GM12878 (cell line): Measurements from ENCODE around the gene RPS16. TPM values are rescaled to one million over a fixed set of nuclear protein-coding genes. Genes with fewer than 3 reads are reported as not detected.

Experiments
- EP300 ChIP-seq, 2 experiments: fragments of 150-350 bp in 1 of 2; IDR thresholded peaks; 2 replicates each; pipeline ENCODE4 v1.6.1; 2011 to 2012; ENCODE audit warnings: low read depth in 2 of 2, low read length in 2 of 2, borderline replicate concordance in 1 of 2, improper control_type of control experiment in 1 of 2, inconsistent platforms in 1 of 2; ENCODE audit not compliant: control insufficient read depth in 1 of 2
- ETV6 ChIP-seq, 2 experiments: fragments of 450-650 bp in 1 of 2; IDR thresholded peaks in 1 of 2; conservative IDR thresholded peaks in 1 of 2; 2 replicates each; pipeline ENCODE4 v1.6.1; 2014; ENCODE audit warnings: antibody characterized with exemption in 1 of 2, borderline replicate concordance in 1 of 2, low read depth in 1 of 2, mild to moderate bottlenecking in 1 of 2, moderate library complexity in 1 of 2
- EZH2 ChIP-seq: IDR thresholded peaks from 2 replicates; pipeline ENCODE4 v1.6.1; 2012; ENCODE audit warnings: low read depth, mild to moderate bottlenecking, control low read depth, inconsistent platforms, low read length, borderline replicate concordance; ENCODE audit not compliant: control insufficient read depth
- FOXK2 ChIP-seq: fragments of 450-650 bp; IDR thresholded peaks from 2 replicates; pipeline ENCODE4 v1.6.1; 2017; ENCODE audit warnings: mild to moderate bottlenecking, moderate library complexity
- GABPA ChIP-seq: IDR thresholded peaks from 2 replicates; pipeline ENCODE4 v1.6.1; 2014; ENCODE audit warnings: antibody characterized with exemption, low read depth, mild to moderate bottlenecking, inconsistent platforms
- HCFC1 ChIP-seq: fragments of 150-350 bp; IDR thresholded peaks from 2 replicates; pipeline ENCODE4 v1.6.1; 2014; ENCODE audit warnings: low read length
- MEF2B ChIP-seq: fragments of 450-650 bp; IDR thresholded peaks from 2 replicates; pipeline ENCODE4 v1.6.1; 2018; ENCODE audit warnings: mild to moderate bottlenecking, moderate library complexity; ENCODE audit not compliant: partially characterized antibody, poor library complexity, severe bottlenecking
- NBN ChIP-seq: fragments of 450-650 bp; IDR thresholded peaks from 2 replicates; pipeline ENCODE4 v1.6.1; 2016
- STAT3 ChIP-seq: IDR thresholded peaks from 2 replicates; pipeline ENCODE4 v1.6.1; 2011; ENCODE audit warnings: low read depth, low read length, improper control_type of control experiment
- TAF1 ChIP-seq: IDR thresholded peaks from 2 replicates; pipeline ENCODE4 v1.6.1; 2011; ENCODE audit warnings: mild to moderate bottlenecking, low read depth, low read length, borderline replicate concordance
- polyA plus RNA-seq, 11 experiments: library from polyadenylated mRNA; depleted of rRNA in 4 of 11; unstranded in 6 of 11; stranded (reverse) in 5 of 11; fragments of >200 nt; fragmentation: Nextera tagmentation in 4 of 11; fragmentation: Illumina TruSeq in 1 of 11; extraction: Ambion mirVana in 4 of 11; extraction: Trizol in 1 of 11; gene quantifications; 1 replicate in 1 of 11; 2 replicates in 10 of 11; pipeline versions ENCODE4 v1.2.1 to v1.2.3, GENCODE V29; 2011 to 2016; ENCODE audit warnings: inconsistent platforms in 2 of 11, missing spikeins in 2 of 11, low read depth in 1 of 11
- total RNA-seq, 4 experiments: library from RNA; depleted of rRNA in 3 of 4; stranded (reverse); fragments of >200 nt in 3 of 4; fragmentation: Illumina TruSeq in 1 of 4; extraction: Trizol in 1 of 4; gene quantifications; 2 replicates each; pipeline versions ENCODE4 v1.2.1 to v1.2.3, GENCODE V29; 2013 to 2021
- TF ChIP-seq, protein P1 (sequence below): IDR thresholded peaks from 2 replicates; pipeline ENCODE4 v1.6.1; 2012; ENCODE audit warnings: low read depth, low read length, improper control_type of control experiment
- TF ChIP-seq, protein P2 (sequence below): fragments of 450-650 bp; IDR thresholded peaks from 2 replicates; pipeline ENCODE4 v1.6.1; 2018; ENCODE audit warnings: borderline replicate concordance, mild to moderate bottlenecking; ENCODE audit not compliant: partially characterized antibody
- TF ChIP-seq, protein P3 (sequence below): IDR thresholded peaks from 2 replicates; pipeline ENCODE4 v1.6.1; 2012; ENCODE audit warnings: low read length, inconsistent platforms
- TF ChIP-seq, protein P4 (sequence below): fragments of 450-650 bp; IDR thresholded peaks from 2 replicates; pipeline ENCODE4 v1.6.1; 2016; ENCODE audit warnings: mild to moderate bottlenecking, moderate library complexity, borderline replicate concordance
- TF ChIP-seq, protein P5 (sequence below): fragments of 450-650 bp; IDR thresholded peaks from 2 replicates; pipeline ENCODE4 v1.6.1; 2018; ENCODE audit warnings: mild to moderate bottlenecking, low read depth, moderate library complexity; ENCODE audit not compliant: partially characterized antibody

RPS16 gene
- total and polyA plus RNA-seq, 10 of the 15 experiments (the other 5 are each of a cell fraction or from before 2014, with no cell fraction given): 148 to 4,810 (median 2,343) TPM

DNA sequence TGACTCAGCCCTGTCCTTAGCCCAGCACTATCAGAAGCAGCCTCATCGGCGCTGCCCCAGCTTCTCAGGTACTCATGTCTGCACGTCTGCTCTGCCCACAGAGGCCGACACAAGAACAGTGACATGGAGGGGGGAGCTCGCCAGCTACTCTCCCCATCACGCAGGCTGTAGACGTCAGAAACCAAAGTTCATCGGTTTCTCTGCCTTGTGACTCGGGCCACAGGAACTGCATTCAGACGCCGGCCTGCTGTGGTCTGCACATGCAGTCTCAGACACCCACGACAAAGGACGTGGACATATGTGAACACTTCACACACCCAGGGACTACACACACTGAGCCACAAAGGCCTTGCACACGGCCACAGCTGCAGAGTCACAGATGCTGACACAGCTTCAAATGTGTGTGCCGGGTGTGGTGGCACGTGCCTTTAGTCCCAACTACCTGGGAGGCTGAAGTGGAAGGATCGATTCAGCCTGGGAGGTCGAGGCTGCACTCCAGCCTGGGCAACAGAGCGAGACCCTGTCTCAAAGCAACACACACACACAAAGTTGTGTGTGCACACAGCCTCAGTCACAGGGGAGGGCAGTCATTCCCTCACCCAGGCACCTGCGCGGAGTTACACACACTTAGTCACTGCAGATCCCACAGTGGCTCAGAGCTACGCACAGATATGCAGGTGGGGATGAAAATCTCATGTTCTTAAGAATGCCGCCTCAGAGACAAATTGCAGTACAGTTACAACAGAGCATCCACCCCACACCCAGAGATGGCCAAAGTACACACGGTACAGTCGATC is 34.0 kb downstream of the RPS16 start (continued):
- TF ChIP-seq, protein P1, sequence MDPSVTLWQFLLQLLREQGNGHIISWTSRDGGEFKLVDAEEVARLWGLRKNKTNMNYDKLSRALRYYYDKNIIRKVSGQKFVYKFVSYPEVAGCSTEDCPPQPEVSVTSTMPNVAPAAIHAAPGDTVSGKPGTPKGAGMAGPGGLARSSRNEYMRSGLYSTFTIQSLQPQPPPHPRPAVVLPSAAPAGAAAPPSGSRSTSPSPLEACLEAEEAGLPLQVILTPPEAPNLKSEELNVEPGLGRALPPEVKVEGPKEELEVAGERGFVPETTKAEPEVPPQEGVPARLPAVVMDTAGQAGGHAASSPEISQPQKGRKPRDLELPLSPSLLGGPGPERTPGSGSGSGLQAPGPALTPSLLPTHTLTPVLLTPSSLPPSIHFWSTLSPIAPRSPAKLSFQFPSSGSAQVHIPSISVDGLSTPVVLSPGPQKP: peak; percentile 59; the same call in 1 of the 2 replicates
- TF ChIP-seq HCFC1: no peak
- TF ChIP-seq, protein P2, sequence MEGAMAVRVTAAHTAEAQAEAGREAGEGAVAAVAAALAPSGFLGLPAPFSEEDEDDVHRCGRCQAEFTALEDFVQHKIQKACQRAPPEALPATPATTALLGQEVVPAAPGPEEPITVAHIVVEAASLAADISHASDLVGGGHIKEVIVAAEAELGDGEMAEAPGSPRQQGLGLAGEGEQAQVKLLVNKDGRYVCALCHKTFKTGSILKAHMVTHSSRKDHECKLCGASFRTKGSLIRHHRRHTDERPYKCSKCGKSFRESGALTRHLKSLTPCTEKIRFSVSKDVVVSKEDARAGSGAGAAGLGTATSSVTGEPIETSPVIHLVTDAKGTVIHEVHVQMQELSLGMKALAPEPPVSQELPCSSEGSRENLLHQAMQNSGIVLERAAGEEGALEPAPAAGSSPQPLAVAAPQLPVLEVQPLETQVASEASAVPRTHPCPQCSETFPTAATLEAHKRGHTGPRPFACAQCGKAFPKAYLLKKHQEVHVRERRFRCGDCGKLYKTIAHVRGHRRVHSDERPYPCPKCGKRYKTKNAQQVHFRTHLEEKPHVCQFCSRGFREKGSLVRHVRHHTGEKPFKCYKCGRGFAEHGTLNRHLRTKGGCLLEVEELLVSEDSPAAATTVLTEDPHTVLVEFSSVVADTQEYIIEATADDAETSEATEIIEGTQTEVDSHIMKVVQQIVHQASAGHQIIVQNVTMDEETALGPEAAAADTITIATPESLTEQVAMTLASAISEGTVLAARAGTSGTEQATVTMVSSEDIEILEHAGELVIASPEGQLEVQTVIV: no peak
- TF ChIP-seq ETV6 (conservative IDR thresholded peaks at IDR 0.05 in 1 of 2, IDR thresholded peaks at IDR 0.05 in 1 of 2; ENCODE audit: borderline replicate concordance in 1 of 2, low read depth in 1 of 2): no peak; a peak in 1 of 4 replicates
- TF ChIP-seq, protein P3, sequence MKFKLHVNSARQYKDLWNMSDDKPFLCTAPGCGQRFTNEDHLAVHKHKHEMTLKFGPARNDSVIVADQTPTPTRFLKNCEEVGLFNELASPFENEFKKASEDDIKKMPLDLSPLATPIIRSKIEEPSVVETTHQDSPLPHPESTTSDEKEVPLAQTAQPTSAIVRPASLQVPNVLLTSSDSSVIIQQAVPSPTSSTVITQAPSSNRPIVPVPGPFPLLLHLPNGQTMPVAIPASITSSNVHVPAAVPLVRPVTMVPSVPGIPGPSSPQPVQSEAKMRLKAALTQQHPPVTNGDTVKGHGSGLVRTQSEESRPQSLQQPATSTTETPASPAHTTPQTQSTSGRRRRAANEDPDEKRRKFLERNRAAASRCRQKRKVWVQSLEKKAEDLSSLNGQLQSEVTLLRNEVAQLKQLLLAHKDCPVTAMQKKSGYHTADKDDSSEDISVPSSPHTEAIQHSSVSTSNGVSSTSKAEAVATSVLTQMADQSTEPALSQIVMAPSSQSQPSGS: no peak
- peak; percentile 93 for TF ChIP-seq NBN
- TF ChIP-seq TAF1: peak; percentile 59; the same call in 1 of the 2 replicates
- TF ChIP-seq STAT3: no peak
- TF ChIP-seq, protein P4, sequence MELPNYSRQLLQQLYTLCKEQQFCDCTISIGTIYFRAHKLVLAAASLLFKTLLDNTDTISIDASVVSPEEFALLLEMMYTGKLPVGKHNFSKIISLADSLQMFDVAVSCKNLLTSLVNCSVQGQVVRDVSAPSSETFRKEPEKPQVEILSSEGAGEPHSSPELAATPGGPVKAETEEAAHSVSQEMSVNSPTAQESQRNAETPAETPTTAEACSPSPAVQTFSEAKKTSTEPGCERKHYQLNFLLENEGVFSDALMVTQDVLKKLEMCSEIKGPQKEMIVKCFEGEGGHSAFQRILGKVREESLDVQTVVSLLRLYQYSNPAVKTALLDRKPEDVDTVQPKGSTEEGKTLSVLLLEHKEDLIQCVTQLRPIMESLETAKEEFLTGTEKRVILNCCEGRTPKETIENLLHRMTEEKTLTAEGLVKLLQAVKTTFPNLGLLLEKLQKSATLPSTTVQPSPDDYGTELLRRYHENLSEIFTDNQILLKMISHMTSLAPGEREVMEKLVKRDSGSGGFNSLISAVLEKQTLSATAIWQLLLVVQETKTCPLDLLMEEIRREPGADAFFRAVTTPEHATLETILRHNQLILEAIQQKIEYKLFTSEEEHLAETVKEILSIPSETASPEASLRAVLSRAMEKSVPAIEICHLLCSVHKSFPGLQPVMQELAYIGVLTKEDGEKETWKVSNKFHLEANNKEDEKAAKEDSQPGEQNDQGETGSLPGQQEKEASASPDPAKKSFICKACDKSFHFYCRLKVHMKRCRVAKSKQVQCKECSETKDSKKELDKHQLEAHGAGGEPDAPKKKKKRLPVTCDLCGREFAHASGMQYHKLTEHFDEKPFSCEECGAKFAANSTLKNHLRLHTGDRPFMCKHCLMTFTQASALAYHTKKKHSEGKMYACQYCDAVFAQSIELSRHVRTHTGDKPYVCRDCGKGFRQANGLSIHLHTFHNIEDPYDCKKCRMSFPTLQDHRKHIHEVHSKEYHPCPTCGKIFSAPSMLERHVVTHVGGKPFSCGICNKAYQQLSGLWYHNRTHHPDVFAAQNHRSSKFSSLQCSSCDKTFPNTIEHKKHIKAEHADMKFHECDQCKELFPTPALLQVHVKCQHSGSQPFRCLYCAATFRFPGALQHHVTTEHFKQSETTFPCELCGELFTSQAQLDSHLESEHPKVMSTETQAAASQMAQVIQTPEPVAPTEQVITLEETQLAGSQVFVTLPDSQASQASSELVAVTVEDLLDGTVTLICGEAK: peak; percentile 38; the same call in 1 of the 2 replicates
- 0 out of 2 replicates have a peak, but pooled peaks have one; percentile 24 for TF ChIP-seq FOXK2
- TF ChIP-seq EZH2: no peak
- no peak for TF ChIP-seq GABPA
- peak; percentile 83 to 93; a peak in 3 of 4 replicates for TF ChIP-seq EP300 (IDR thresholded peaks at IDR 0.05; ENCODE audit: borderline replicate concordance in 1 of 2, control insufficient read depth in 1 of 2, low read depth in 2 of 2, low read length in 2 of 2)
- peak; percentile 64 for TF ChIP-seq MEF2B
- TF ChIP-seq, protein P5, sequence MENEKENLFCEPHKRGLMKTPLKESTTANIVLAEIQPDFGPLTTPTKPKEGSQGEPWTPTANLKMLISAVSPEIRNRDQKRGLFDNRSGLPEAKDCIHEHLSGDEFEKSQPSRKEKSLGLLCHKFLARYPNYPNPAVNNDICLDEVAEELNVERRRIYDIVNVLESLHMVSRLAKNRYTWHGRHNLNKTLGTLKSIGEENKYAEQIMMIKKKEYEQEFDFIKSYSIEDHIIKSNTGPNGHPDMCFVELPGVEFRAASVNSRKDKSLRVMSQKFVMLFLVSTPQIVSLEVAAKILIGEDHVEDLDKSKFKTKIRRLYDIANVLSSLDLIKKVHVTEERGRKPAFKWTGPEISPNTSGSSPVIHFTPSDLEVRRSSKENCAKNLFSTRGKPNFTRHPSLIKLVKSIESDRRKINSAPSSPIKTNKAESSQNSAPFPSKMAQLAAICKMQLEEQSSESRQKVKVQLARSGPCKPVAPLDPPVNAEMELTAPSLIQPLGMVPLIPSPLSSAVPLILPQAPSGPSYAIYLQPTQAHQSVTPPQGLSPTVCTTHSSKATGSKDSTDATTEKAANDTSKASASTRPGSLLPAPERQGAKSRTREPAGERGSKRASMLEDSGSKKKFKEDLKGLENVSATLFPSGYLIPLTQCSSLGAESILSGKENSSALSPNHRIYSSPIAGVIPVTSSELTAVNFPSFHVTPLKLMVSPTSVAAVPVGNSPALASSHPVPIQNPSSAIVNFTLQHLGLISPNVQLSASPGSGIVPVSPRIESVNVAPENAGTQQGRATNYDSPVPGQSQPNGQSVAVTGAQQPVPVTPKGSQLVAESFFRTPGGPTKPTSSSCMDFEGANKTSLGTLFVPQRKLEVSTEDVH: peak; percentile 65
